ENCODE results near the gene MMP24OS.

The MMP24OS gene

GRCh38 chr20:35290186-35290886 lies 12.4 kb upstream of the MMP24OS start:
- no peak for DNase-seq

DNA sequence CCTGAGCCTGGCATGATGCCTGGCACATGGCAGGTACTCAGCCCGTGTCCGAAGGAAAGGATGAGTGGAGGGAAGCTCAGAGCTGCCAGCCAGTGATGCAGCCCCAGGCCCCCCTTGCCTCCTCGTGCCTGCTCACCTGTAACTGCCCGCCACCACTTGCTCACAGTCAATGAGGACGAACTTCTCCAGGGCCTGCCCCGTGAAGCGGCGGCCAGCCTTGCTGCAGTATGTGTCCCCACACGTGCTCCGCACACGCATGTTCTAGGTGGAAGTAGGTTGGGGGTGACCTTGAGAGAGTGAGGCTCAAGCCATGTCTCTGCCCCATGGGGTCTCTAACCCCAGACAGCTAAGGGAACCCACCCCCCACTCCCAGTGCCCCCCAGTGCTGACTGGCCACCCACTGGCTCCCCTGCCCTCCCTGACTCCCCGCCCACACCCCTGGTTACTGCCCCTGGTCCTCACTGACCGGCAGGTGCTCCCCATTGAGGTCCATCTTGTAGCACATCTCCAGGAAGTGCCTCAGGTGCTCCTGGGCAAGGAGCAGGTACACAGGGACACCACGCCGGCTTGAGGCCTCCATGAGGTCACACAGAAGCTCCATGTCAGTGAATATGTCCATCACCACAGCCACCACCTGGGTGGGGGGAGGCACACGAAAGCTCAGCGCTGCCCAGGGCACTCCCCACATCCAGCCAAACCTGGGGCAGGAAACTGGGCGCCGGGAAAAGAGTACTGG lies 10.6 kb upstream of the MMP24OS start:
- no peak for DNase-seq

DNA sequence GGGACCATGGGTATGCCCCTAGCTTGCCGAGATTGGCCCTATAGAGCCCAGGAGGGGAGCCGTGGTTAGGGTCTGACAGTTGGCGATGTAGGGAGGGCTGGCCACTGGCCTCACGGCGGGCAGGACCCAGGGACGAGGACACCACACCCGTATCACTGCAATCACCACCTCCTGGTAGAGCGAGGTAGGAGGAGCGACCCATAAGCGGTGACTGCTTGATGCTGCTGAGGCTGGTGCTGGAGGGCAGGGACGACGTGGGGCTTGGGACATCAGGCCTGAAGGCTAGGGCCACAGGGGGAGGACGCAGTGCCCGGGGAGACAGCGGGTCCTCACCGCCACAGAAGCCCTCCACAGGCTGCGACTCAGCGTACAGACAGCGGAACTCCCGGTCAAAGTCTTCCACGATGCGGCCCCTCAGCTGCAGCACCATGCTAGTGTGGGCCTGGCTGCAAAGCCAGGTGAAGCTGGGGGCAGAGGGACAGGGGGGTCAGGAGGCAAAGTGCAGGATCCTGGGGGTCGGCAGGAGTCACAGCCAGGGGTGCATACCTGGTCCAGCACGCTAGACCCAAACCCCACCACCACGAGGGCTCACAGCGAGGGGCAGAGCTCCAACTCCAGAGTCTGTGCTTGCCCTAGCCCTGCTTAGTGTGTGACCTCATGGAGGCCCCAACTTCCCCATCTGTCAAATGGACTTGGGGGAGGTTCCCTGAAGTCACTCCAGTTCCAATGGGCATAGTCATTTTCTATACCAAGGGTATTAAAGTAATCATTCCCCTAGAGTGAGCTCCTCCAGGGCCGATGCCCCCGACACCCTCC lies 9.8 kb upstream of the MMP24OS start:
- DNase-seq = no peak

DNA sequence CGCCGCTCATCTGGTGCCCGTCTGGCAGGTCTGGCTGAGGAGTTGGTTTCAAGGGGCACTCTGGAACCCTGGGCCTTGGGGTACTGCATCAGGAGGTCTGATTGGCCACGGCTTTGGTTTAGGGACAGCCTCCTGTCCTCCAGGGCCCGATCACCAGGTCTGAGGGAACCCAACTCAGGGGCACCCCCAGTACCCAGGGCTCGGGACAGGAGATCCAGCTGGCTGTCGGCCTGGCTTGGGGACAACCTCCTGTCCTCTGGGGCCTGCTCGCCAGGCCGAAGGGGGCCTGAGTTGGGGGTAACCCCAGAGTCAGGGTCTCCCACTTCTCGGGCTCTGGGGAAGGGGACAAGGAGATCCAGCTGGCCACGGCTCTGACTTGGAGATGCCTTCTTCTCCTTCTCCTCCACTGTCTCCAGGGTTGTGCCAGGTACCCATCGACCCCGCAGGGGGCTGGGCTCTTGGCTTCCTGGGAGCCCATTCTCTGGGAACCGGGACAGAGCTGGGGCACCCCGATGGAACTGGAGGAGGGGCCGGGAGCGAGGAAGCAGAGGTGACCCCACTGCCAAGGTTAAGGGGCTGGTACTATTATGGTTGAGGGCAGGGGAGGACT lies 9.1 kb upstream of the MMP24OS start:
- DNase-seq = no peak

DNA sequence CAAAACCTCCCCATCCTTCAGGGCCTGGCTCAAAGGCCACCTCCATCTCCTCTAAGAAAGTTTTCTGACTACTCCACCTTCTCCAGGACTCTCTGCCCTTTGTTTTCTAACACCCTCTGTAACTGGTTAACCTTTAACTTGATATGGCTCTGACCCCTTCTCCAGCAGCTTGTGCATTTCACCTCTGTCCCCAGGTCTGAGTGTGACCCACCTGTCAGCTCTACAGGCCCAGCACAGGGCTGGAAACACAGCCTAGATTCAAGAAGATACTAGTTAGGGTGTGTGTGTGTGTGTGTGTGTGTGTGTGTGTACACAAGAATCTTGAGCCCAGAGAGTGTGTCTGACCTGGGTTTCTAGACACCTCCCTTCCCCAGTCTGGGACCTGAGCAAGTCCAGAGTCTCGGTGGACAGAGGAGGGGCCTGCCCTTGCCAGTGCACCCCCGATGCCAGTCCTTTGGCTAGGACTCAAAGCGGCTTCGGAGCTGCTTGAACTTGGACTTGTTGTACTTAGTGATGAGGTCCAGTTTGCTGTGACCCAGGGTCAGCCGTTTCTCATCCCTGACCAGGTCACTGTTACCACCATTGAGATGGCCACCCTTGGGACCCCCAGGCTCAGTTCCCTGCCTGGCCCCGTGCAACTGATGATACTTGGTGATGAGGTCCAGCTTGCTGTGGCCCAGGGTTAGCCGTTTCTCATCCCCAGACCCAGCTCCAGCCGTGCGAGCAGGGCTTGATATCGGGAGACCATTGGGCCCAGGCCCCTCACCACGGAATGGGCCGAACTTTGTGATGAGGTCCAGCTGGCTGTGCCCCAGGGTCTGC lies 8.4 kb upstream of the MMP24OS start:
- no peak for DNase-seq

DNA sequence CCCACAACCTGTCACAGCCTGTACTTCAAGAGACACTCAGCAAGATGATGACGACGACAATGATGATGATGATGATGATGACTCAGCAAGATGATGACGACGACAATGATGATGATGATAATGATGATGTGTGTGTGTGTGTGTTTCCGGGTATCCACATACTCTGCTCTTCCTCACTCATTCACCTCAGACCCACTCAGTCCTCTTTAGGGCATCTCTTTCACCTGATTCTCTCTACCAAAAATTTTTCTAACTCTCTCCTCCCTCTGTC lies 7.8 kb upstream of the MMP24OS start:
- DNase-seq = no peak

- no peak for DNase-seq
Observed at GRCh38 chr20:35284992-35285805, 7.3 kb upstream of the MMP24OS start.

- DNase-seq = peak; percentile 34
Observed at GRCh38 chr20:35284267-35284991, 6.5 kb upstream of the MMP24OS start, which contains the start of gene EIF6. TSS of gene EIF6 (minus strand) at chr20:35284772. CDS start at chr20:35284487, 285 bp downstream.

DNA sequence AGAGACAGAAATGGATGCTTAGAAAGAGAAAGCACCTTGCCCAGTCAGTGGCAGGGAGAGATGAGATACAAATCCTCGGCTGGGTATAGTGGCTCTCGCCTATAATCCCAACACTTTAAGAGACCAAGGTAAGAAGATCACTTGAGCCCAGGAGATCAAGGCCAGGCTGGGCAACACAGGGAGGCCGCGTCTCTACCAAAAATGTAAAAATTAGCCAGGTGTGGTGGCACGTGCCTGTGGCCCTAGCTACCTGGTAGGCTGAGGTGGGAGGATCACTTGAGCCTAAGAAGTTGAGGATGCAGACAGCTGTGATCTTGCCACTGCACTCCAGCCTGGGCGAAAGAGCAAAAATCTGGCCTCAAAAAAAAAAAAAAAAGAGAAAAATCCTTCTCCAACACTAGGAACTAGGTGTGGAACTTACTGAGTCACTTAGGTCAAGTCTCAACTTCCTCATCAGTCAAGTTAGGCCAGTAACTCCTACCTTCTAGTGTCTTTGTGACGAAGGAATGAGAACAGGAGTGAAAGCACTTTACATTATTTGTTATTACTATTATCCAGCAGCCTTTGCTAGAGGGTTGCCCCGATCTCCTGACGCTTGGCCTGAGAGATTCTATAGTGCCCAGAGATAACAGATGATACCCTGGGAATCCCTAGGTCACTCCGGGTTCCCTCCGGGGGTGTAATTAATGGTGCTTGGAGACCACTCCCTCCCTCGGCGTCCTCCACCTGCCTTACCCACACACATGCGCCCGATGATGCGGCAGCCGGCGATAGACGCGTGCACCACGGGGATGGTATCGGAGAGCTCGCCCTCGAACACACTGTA lies 5.7 kb upstream of the MMP24OS start:
- no peak for DNase-seq

DNA sequence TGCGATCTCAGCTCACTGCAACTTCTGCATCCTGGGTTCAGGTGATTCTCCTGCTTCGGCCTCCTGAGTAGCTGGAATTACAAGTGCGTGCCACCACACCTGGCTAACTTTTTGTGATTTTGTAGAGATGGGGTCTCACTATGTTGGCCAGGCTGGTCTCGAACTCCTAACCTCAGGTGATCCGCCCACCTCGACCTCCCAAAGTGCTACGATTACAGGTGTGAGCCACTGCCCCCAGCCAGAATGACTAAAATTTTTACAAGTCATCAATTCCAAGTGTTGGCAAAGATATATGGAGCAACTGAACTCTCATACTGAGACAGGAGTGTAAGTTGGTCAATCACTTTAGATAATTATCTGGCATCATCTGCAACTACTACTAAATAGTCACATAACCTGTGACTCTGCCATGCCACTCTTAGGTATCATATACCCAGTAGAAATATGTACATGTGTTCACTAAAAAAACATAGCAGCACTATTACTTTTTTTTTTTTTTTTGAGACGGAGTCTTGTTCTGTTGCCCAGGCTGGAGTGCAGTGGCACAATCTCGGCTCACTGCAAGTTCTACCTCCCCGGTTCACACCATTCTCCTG lies 3.7 kb upstream of the MMP24OS start:
- no peak for DNase-seq

DNA sequence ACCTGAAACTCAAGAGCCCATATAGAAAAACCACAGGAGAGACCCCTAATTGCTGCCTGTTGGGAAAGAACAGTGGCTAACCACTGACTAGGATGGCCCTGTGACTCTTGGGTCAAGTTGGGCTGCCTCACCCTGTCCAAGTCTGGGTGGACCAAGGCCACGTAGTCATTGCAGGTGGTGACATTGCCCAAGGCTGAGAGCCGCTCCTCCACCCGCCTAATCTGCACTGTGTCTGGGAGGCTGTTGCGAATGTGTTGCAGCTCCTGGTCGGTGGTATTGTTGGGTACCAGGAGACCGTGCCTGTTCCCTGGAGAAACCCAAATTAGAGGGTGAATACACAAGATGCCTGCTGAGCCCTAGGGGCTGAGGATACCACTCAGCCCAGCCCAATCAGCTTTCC lies 2.6 kb upstream of the MMP24OS start:
- no peak for DNase-seq

DNA sequence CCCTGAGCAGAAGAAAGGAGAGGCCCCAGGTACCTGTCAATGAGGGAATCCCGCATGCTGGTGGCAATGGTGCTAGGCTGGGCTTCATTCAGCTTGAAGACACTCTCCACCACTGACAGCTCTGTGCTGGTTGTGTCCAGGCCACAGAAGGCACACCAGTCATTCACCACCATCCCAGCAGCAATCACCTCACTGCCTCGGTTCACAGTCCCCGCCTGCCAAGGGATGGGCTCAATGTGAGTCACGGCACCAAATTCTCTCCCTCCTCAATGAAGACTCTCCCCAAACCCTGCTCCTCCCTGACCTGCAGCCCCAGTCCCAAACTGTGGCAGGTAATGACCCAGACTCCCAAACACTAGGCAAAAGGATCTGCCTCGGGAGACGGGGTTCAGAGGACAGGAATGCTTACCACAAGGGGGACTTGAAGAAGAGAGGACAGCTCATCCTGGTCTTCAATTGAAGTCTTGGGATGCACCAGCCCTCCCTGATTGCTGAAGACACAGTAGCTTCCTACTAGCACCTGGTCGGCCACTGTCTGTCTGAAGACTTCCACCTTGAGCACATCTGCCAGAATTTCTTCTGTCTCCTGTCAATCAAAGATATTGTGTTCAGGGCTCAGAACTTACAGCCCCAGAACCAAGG lies 1.7 kb upstream of the MMP24OS start:
- no peak for DNase-seq

DNA sequence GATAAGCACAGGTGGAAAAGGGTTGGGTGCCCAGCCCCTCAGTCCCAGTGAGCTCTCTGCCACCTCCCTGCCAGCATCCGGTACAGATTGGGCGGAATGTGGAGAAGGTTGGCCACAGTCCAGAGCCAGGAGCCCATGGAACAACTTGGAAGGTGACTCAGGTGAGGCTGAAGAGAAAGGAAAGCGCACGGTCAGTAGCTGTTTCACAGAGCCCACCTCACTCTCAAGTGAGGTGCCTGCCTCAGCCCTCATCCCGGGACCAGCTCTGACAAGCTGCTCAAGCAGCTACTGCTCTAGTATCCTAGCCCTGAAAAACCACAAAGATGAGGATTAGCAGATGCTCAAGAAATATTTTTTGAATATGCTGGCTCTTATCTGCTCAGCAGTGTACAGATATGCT lies 1.1 kb upstream of the MMP24OS start:
- DNase-seq = no peak

DNA sequence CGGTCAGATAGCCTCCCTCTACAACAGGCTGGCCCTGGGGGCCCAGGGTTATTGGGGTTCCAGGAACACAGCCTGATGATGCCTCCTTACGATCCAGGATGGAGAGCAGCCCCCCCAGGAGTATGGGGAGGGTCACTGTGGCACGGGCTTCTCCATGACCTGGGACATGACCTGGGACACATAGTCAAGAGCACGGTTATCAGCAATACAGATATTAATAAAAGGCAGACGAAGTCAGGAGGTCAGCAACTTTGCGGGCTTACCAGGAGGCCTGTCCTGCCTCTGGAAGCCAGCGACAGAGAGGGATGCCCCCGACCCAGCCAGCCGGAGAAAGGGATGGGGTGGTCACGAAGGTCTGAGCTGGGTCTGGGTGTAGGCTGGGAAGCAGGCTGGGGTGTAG lies 795 bp downstream of the MMP24OS start:
- no peak for DNase-seq

- DNase-seq = no peak
Observed at GRCh38 chr20:35276408-35276807, 1.5 kb downstream of the MMP24OS start.

- no peak for DNase-seq
Observed at GRCh38 chr20:35275741-35276251, 2.1 kb downstream of the MMP24OS start.

GRCh38 chr20:35274172-35275092 lies 3.5 kb downstream of the MMP24OS start:
- DNase-seq = no peak

Measured in NCI-H1417 treated with DMSO at 0.1 percent for 48 hours (cell line).